ENCODE data around the gene CMSS1.

- no peak for TF ChIP-seq POLR2A (IDR thresholded peaks at IDR 0.05)
- no peak for TF ChIP-seq CTCF (IDR thresholded peaks at IDR 0.05)
Observed at GRCh38 chr3:99836681-99837080, 19.0 kb downstream of the CMSS1 start.

Measured in Peyer's patch (tissue), 4 donors.